Stomach (tissue), 9 donors: ENCODE data around the gene TOMM20L. TPM values are rescaled to one million over a fixed set of nuclear protein-coding genes. Genes with fewer than 3 reads are reported as not detected.
"Not testable (repeated sequence)": the region's sequence is repeated elsewhere in the genome, so short reads cannot be mapped to it uniquely, and the experiment has no call there.

Source experiments
- DNase-seq, 2 donors: peaks; one replicate each; pipeline versions ENCODE4 v3.0.0 to v3.0.0-alpha.2; 2013 to 2019
- H3K27ac ChIP-seq, 5 donors: fragments of 200-600 bp in 4 of 5; sonication (generic) in 4 of 5; one replicate each; pipeline ENCODE4 v1.5.1; 2013 to 2019; ENCODE audit warnings: mild to moderate bottlenecking in 1 of 5, moderate library complexity in 1 of 5
- H3K27me3 ChIP-seq, 3 donors: fragments of 200-600 bp; sonication (generic); one replicate each; pipeline ENCODE4 v1.5.1; 2017 to 2019; ENCODE audit warnings: mixed run types in 1 of 3
- H3K36me3 ChIP-seq, 4 donors: fragments of 200-600 bp; sonication (generic); 1 replicate in 3 of 4; 2 replicates in 1 of 4; pipeline ENCODE4 v1.5.1; 2016 to 2019
- H3K4me1 ChIP-seq, 4 donors: fragments of 200-600 bp; sonication (generic); one replicate each; pipeline ENCODE4 v1.5.1; 2016 to 2019
- H3K4me3 ChIP-seq, 4 donors: fragments of 200-600 bp; sonication (generic) in 3 of 4; one replicate each; pipeline ENCODE4 v1.5.1; 2016 to 2019; ENCODE audit warnings: mild to moderate bottlenecking in 1 of 4
- H3K9me3 ChIP-seq, 4 donors: fragments of 200-600 bp; sonication (generic); one replicate each; pipeline ENCODE4 v1.5.1; 2016 to 2019
- CTCF ChIP-seq, 7 experiments: fragments of 450-650 bp in 4 of 7; fragments of 200-600 bp in 3 of 7; sonication (generic) in 3 of 7; IDR thresholded peaks; one replicate each; pipeline ENCODE4 v1.5.1; 2016 to 2019; ENCODE audit warnings: antibody characterized with exemption in 7 of 7, control low read depth in 2 of 7, mild to moderate bottlenecking in 1 of 7
- EP300 ChIP-seq: sonication (generic); formaldehyde crosslinking; IDR thresholded peaks from one replicate; pipeline ENCODE4 v1.6.1; 2017; ENCODE audit warnings: antibody characterized with exemption
- POLR2A ChIP-seq, 4 donors: fragments of 450-650 bp; IDR thresholded peaks; one replicate each; pipeline ENCODE4 v1.6.1; 2016; ENCODE audit warnings: antibody characterized with exemption in 4 of 4, control low read depth in 2 of 4, mild to moderate bottlenecking in 1 of 4, moderate library complexity in 1 of 4
- POLR2AphosphoS5 ChIP-seq, 3 donors: sonication (generic); formaldehyde crosslinking; IDR thresholded peaks; one replicate each; pipeline ENCODE4 v1.6.1; 2016; ENCODE audit warnings: antibody characterized with exemption in 3 of 3
- WGBS, 5 donors: extraction: QIAGEN DNeasy Blood & Tissue Kit in 3 of 5; methylation state at CpG; one replicate each; pipeline versions ENCODE4 v1.1.5 to v1.1.7; 2013 to 2018; 5-methylcytosine and 5-hydroxymethylcytosine counted together
- intact Hi-C: fragments of 100-400 bp; cut with DNase I; formaldehyde crosslinking; loops from one replicate; pipeline ENCODE4 v1.15.1; 2023; ENCODE audit warnings: low total_unique reads
- polyA plus RNA-seq, 3 donors: library from polyadenylated mRNA; stranded (reverse); fragments of 200-250 nt; gene quantifications; one replicate each; pipeline ENCODE4 v1.2.3, GENCODE V29; 2013
- total RNA-seq, 5 donors: library from RNA; depleted of rRNA; stranded (reverse); fragments of >200 nt; gene quantifications; one replicate each; pipeline versions ENCODE4 v1.1.0 to v1.2.3, GENCODE V29; 2014 to 2016
- donor health status: healthy with polysubstance abuse.
- donor health status: Bipolar disorder and iron deficiency.
- donor health status: healthy.

TOMM20L gene
- total and polyA plus RNA-seq, 8 donors, result not detected

GRCh38 chr14:58356268-58356667 is 39.5 kb upstream of the TOMM20L start:
- H3K27me3 ChIP-seq, result no peaks in the 10 kb centered on the region

GRCh38 chr14:58362272-58362671 is 33.5 kb upstream of the TOMM20L start:
- H3K9me3 ChIP-seq, intact Hi-C loops, H3K27me3 ChIP-seq, DNase-seq, H3K27ac ChIP-seq, H3K4me1 ChIP-seq, H3K4me3 ChIP-seq: not testable (repeated sequence)
- peaks cover 25 to 92% (median 80%) of the 10 kb centered on the region in 4 donors for H3K36me3 ChIP-seq
- WGBS, 5 donors, result 96 to 100% (median 100%) methylated on average over 1 of the region's 1 CpG

More at GRCh38 chr14:58356268-58356667, 39.5 kb upstream of the TOMM20L start:
- H3K4me1 ChIP-seq, result peaks cover 0 to 25% (median 11%) of the 10 kb centered on the region in 4 donors
- no peak for TF ChIP-seq POLR2AphosphoS5 (IDR thresholded peaks at IDR 0.05)
- TF ChIP-seq CTCF (IDR thresholded peaks at IDR 0.05), result no peak
- no peak for TF ChIP-seq POLR2A (IDR thresholded peaks at IDR 0.05)
- no peak for TF ChIP-seq EP300
- intact Hi-C loops, result no loop called here
- no peak overlapping the region for H3K27ac ChIP-seq
- WGBS, 5 donors, result 60 to 95% (median 82%) methylated on average over 1 of the region's 1 CpG
- peaks cover 20 to 76% (median 69%) of the 10 kb centered on the region in 4 donors for H3K36me3 ChIP-seq
- no peaks in the 10 kb centered on the region for H3K9me3 ChIP-seq
- DNase-seq, result no peak
- no peak overlapping the region for H3K4me3 ChIP-seq

- no peak overlapping the region for H3K4me3 ChIP-seq
- H3K9me3 ChIP-seq, result no peaks in the 10 kb centered on the region
- no peaks in the 10 kb centered on the region for H3K27me3 ChIP-seq
- no peaks in the 10 kb centered on the region for H3K4me1 ChIP-seq
- intact Hi-C loops, result no loop called here
- peak in 1 of 2 donors; percentile 59 for DNase-seq
- TF ChIP-seq EP300, result no peak
- peak in 2 of 7 experiments; percentile 6 to 8 for TF ChIP-seq CTCF (IDR thresholded peaks at IDR 0.05)
- H3K36me3 ChIP-seq, result peaks cover 30 to 93% (median 84%) of the 10 kb centered on the region in 4 donors
- WGBS, 5 donors, result 91 to 98% (median 93%) methylated on average over 3 of the region's 3 CpGs
- no peak overlapping the region for H3K27ac ChIP-seq
These were observed 32.8 kb upstream of the TOMM20L start for GRCh38 chr14:58362798-58363412.

GRCh38 chr14:58364316-58364715 is 31.4 kb upstream of the TOMM20L start:
- intact Hi-C loops, result no loop called here
- 76 to 96% (median 93%) methylated on average over 4 of the region's 4 CpGs for WGBS, 5 donors
- H3K9me3 ChIP-seq, result no peaks in the 10 kb centered on the region
- no peaks in the 10 kb centered on the region for H3K4me1 ChIP-seq
- peaks cover 30 to 99% (median 90%) of the 10 kb centered on the region in 4 donors for H3K36me3 ChIP-seq
- H3K4me3 ChIP-seq, result no peak overlapping the region
- H3K27ac ChIP-seq, result no peak overlapping the region
- DNase-seq, result no peak
- no peak for TF ChIP-seq EP300
- TF ChIP-seq POLR2A (IDR thresholded peaks at IDR 0.05), result no peak
- H3K27me3 ChIP-seq, result no peaks in the 10 kb centered on the region

- Histone ChIP-seq H3K27me3 (no peaks in the 10 kb centered on the region), H3K4me3 (no peak overlapping the region), H3K4me1 (no peaks in the 10 kb centered on the region), H3K36me3 (peaks cover 15 to 99% (median 90%) of the 10 kb centered on the region in 4 donors), H3K9me3 (no peaks in the 10 kb centered on the region), H3K27ac (no peak overlapping the region)
- WGBS, 5 donors, result 51 to 76% (median 66%) methylated on average over 3 of the region's 3 CpGs
- no peak for TF ChIP-seq POLR2A (IDR thresholded peaks at IDR 0.05)
- TF ChIP-seq CTCF (IDR thresholded peaks at IDR 0.05), result no peak
- TF ChIP-seq EP300, result no peak
- TF ChIP-seq POLR2AphosphoS5 (IDR thresholded peaks at IDR 0.05), result no peak
- intact Hi-C loops, result no loop called here
- peak in 1 of 2 donors; percentile 40 for DNase-seq
These were observed 28.4 kb upstream of the TOMM20L start for GRCh38 chr14:58367296-58367695.
